SU-DHL-6 (cell line): ENCODE data around the gene MPI.

Experiments used
- H2AFZ ChIP-seq: fragments of 200-600 bp; sonication (generic); 2 replicates; pipeline ENCODE4 v1.6.1; 2014; ENCODE audit warnings: low read depth, mild to moderate bottlenecking, moderate library complexity, mixed read lengths, antibody characterized with exemption, low read length; ENCODE audit not compliant: severe bottlenecking
- H3F3A ChIP-seq: fragments of 200-600 bp; shearing (Covaris generic); 2 replicates; pipeline ENCODE4 v1.6.0; 2016; ENCODE audit warnings: antibody characterized with exemption, mild to moderate bottlenecking; ENCODE audit not compliant: insufficient read depth
- H3K27ac ChIP-seq: fragments of 200-600 bp; sonication (generic); 2 replicates; pipeline ENCODE4 v1.5.1; 2016; ENCODE audit warnings: low read depth, mild to moderate bottlenecking, low read length, moderate library complexity, mixed read lengths
- H3K27me3 ChIP-seq: fragments of 200-600 bp; sonication (generic), shearing (Covaris generic); 2 replicates; pipeline ENCODE4 v1.6.0; 2014; ENCODE audit warnings: mild to moderate bottlenecking, low read length
- H3K36me3 ChIP-seq: fragments of 200-600 bp; sonication (generic); 2 replicates; pipeline ENCODE4 v1.6.1; 2014; ENCODE audit warnings: mild to moderate bottlenecking, low read length, mixed read lengths
- H3K4me2 ChIP-seq: fragments of 300-600, 200-600 bp; shearing (Covaris generic), sonication (generic); 2 replicates; pipeline ENCODE4 v1.6.0; 2014; ENCODE audit warnings: low read length, low read depth, mild to moderate bottlenecking; ENCODE audit not compliant: poor library complexity, severe bottlenecking
- H3K4me3 ChIP-seq: fragments of 200-600 bp; sonication (generic); 2 replicates; pipeline ENCODE4 v1.5.1; 2014; ENCODE audit warnings: antibody characterized with exemption, low read length, mild to moderate bottlenecking, mixed read lengths; ENCODE audit not compliant: insufficient read depth, poor library complexity, severe bottlenecking
- H3K79me2 ChIP-seq: fragments of 200-600 bp; sonication (generic); 2 replicates; pipeline ENCODE4 v1.6.1; 2014; ENCODE audit warnings: mild to moderate bottlenecking, low read length, moderate library complexity; ENCODE audit not compliant: insufficient read depth
- H3K9ac ChIP-seq: fragments of 200-600 bp; sonication (generic); 2 replicates; pipeline ENCODE4 v1.7.0; 2014; ENCODE audit warnings: mild to moderate bottlenecking, low read length
- H3K9me2 ChIP-seq: fragments of 200-600 bp; sonication (generic); replicated peaks from 2 replicates; pipeline ENCODE4 v1.6.1; 2014; ENCODE audit warnings: low read length; ENCODE audit not compliant: insufficient read depth
- H3K9me3 ChIP-seq: fragments of 200-600 bp; sonication (generic); 2 replicates; pipeline ENCODE4 v1.6.1; 2014; ENCODE audit warnings: low read length, mixed read lengths; ENCODE audit not compliant: insufficient read depth
- H4K20me1 ChIP-seq: fragments of 200-600 bp; sonication (generic); 2 replicates; pipeline ENCODE4 v1.6.1; 2014; ENCODE audit warnings: low read depth, mild to moderate bottlenecking, antibody characterized with exemption, low read length, moderate library complexity, mixed read lengths
- CTCF ChIP-seq: fragments of 200-600 bp; sonication (generic); IDR thresholded peaks from one replicate; pipeline ENCODE4 v1.5.1; 2017; ENCODE audit warnings: antibody characterized with exemption, mild to moderate bottlenecking, low read length, moderate library complexity; ENCODE audit not compliant: insufficient read depth, poor library complexity, severe bottlenecking
- EZH2phosphoT487 ChIP-seq: fragments of 200-600 bp; sonication (generic), shearing (Covaris generic); conservative IDR thresholded peaks from 2 replicates; pipeline ENCODE4 v1.6.1; 2018; ENCODE audit warnings: mild to moderate bottlenecking, antibody characterized with exemption, low read length, moderate library complexity, mixed read lengths

MPI gene

GRCh38 chr15:74867466-74868038 is 22.3 kb upstream of the MPI start:
- no peak overlapping the region for H3K4me3 ChIP-seq
- no peak overlapping the region for H3K9ac ChIP-seq
- peaks cover 9% of the 10 kb centered on the region for H3F3A ChIP-seq
- H3K4me2 ChIP-seq = no peak overlapping the region
- peaks cover 3% of the 10 kb centered on the region; the same call in 1 of the 2 replicates for H4K20me1 ChIP-seq
- no peak overlapping the region for H2AFZ ChIP-seq
- H3K27ac ChIP-seq = no peak overlapping the region
- no peaks in the 10 kb centered on the region for H3K9me3 ChIP-seq
- peaks cover 91% of the 10 kb centered on the region for H3K79me2 ChIP-seq
- H3K36me3 ChIP-seq = peaks cover 6% of the 10 kb centered on the region; the same call in 1 of the 2 replicates
- no peaks in the 10 kb centered on the region for H3K27me3 ChIP-seq
- TF ChIP-seq EZH2phosphoT487 (no peak), CTCF (no peak)
- H3K9me2 ChIP-seq = no peaks in the 10 kb centered on the region

- no peak overlapping the region for H3K4me2 ChIP-seq
- H3K79me2 ChIP-seq = peaks cover 90% of the 10 kb centered on the region
- H3K27ac ChIP-seq = no peak overlapping the region
- no peak overlapping the region for H2AFZ ChIP-seq
- H3K9me3 ChIP-seq = no peaks in the 10 kb centered on the region
- no peaks in the 10 kb centered on the region for H3K27me3 ChIP-seq
- H3F3A ChIP-seq = peaks cover 9% of the 10 kb centered on the region
- H3K4me3 ChIP-seq = no peak overlapping the region
- H3K36me3 ChIP-seq = peaks cover 6% of the 10 kb centered on the region; the same call in 1 of the 2 replicates
- no peaks in the 10 kb centered on the region for H3K9me2 ChIP-seq
- peaks cover 3% of the 10 kb centered on the region; the same call in 1 of the 2 replicates for H4K20me1 ChIP-seq
- H3K9ac ChIP-seq = no peak overlapping the region
- TF ChIP-seq CTCF (no peak), EZH2phosphoT487 (no peak)
Observed at GRCh38 chr15:74868059-74868458, 21.8 kb upstream of the MPI start.

- Histone ChIP-seq H3K27me3 (no peaks in the 10 kb centered on the region), H3K4me3 (no peak overlapping the region), H3K27ac (peak overlapping the region; percentile 58), H3K9ac (peak overlapping the region; percentile 36; the same call in 1 of the 2 replicates), H3K36me3 (peaks cover 6% of the 10 kb centered on the region; the same call in 1 of the 2 replicates), H3K4me2 (peak overlapping the region; percentile 40), H3K79me2 (peaks cover 80% of the 10 kb centered on the region), H3K9me2 (no peaks in the 10 kb centered on the region), H3F3A (peaks cover 9% of the 10 kb centered on the region), H2AFZ (no peak overlapping the region), H4K20me1 (peaks cover 3% of the 10 kb centered on the region; the same call in 1 of the 2 replicates), H3K9me3 (no peaks in the 10 kb centered on the region)
- no peak for TF ChIP-seq CTCF
- no peak for TF ChIP-seq EZH2phosphoT487
Observed at GRCh38 chr15:74869372-74869725, 20.5 kb upstream of the MPI start.
